Stimulated activated CD4-positive, alpha-beta T cell treated with anti-CD3 and anti-CD28 coated beads, Interleukin-4, amount 100 ng/mL, for 24 hours (primary cell): Measurements from ENCODE around the gene B4GALNT1.
"Not testable (repeated sequence)": the region's sequence is repeated elsewhere in the genome, so short reads cannot be mapped to it uniquely, and the experiment has no call there.

Experiments used
- DNase-seq: peaks from one replicate; pipeline ENCODE4 v3.0.0-alpha.2; 2020

The B4GALNT1 gene

DNA sequence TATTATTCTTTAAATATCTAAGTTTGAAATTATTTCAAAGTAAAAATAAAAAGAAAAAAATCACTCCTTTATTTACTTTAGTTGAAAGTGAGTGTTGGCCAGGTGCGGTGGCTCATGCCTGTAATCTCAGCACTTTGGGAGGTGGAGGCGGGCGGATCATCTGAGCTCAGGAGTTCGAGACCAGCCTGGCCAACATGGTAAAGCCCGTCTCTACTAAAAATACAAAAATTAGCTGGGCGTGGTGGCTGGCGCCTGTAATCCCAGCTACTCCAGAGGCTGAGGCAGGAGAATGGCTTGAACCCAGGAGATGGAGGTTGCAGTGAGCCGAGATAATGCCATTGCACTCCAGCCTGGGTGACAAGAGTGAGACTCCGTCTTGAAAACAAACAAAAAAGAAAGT is 3.7 kb upstream of the B4GALNT1 start:
- DNase-seq, result not testable (repeated sequence)

DNA sequence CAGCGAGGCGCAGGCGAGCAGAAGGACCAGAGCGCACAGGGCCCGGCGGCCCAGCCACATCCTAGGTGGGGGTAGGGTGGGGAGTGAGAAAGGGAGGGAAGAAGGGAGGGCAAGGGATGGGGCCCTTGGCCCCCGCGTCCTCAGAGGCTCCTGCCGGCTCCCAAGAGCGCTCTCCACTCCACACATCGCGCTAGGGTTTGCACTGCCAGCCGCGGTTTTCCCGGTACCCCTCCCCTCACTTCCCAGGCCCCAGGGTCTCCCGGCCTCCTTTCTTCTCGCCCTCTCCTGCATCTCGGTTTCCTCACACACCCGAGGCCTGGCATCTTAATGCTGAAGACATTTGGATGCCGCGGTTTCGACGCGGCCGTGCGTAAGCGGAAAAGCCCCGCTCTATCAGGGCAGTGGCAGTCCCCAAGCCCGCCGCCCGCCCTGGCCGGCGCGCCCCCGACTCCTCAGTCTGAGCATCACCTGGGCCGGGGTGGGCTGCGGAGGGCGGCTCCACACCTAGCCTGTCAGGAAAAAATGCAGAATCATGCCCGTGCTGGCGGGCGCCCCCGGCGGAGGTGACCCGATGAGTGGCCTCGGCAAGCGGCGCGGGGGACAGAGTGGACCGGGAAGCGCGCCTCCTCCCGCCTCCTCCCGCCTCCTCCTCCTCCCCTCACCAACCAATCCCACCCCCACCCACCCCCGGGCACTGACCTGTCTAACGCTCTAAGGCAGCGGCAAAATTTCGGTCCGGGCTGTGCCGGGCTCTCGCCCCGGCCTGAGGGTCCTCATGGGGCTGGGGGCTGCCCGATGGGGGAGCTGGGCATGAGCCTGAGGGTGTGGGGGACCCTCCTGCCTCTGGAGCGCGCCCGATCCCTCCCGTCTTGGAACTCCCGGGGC is 686 bp downstream of the B4GALNT1 start:
- DNase-seq, result peak; percentile 28

DNA sequence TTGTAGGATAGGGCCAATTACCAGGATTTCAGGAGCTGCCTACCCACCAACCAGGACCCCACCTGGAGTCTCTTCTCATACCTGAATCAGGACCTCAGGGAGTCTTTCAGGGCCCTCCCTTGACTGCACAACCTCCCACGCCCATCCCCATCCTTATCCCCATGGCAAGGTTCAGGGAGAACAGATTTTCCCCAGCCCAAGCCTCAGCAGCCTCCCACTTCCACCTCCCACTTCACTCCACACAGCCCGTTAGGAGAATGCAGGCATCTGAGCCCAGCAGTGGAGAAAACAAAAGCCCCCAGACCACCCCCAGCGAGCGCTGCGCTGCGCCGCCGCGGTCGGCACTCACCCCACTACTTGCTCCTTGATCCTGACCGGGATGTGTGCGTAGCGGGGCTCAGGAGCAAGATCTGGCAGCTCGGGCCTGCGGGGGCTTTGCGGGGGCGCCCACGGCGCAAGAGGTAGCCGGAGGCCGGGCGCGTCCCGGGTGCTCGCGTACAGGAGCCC is 1.4 kb downstream of the B4GALNT1 start:
- no peak for DNase-seq

DNA sequence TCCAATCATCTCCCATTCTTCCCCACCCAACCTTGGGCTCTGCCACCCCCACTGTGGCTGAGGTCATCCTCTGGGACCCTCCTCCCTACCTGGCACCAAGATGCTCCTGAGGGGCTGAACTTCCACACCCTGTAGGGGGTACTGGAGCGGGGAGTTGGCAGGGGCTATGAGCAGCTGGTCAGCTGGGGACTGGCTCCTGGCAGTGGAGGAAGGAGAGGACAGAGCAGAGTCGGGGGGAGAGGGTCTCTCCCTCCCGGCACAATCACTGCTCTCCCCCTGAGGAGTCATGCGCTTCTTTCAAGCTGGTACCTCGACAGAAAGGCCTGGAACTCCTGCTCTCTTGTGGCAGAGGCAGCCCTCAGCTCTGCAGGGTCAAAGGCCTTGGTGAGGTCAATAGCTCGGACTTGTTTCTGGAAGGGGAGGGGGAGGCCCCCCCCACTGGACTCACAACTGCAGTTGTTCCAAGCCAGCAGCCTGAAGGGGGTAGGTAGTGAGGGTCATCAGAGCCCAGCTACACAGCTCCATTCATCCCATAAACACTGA is 2.0 kb downstream of the B4GALNT1 start:
- DNase-seq, result no peak

DNA sequence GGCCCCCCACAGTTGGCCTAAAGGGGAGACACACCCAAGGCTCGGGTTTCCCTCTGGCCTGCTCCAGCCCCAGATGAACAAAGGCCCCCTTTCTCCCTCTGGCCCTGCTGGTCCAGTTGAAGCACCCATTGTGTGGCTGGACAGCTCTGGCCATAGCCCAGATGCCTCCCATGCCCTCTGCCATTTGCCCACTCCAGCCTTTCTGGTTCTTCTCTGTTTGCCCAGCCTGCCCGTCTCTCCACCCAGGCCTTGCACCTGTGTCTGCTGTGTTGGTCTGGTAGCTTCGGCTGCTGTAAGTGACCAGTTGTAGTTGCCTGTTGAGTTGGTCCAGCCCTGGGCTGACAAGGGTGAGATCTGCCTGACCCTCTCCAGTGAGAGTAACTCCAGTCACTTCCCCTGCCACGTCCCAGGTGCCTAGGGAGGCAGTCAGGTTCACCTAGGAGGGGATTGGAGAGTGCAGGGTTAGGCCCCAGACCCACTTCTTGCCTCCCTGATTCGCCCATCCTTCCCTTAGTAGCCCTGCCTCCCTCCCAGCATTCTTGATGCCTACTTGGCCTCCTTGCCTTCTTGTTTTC is 3.0 kb downstream of the B4GALNT1 start:
- DNase-seq, result no peak

DNA sequence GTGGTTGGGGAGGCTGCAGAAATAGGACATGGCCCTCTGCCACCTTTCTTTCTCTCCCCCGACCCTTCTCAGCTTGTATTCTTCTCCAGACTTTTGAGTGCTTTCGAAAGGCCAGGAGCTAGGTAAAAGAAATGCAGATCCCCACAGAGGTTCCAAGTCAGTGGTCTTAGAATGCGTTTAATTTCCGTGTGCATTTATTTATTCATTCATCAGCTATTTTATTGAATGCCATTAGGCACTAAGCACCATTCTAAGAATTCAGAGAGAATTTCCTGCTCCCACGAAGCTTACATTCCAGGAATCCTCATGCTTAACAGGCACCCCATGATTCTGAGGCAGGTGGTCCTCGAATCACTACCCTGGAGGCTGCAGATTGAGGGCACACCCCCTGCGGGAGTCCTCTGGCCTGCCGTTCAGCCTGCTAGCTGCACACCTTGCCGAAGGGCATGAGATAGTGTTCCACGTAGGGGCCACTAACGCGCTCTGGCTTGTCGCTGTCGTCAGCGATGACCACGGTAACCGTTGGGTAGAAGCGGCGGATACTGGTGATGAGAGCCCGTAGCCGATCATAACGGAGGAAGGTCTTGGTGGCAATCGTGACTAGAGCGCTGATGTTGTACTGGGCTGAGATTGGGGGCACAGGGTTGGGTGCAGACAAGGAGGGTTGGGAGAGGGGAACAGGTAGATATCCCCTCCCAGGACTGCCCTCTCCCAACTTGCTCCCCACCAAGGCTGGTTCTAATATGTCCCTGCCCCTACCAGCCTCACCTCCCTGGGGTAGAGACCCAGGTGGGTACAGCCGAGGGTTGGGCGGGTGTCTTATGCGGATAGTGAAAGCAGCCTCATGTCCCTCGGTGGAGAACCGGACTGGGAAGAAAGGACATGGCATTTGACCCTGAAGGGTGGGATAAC is 4.5 kb downstream of the B4GALNT1 start:
- DNase-seq, result no peak

DNA sequence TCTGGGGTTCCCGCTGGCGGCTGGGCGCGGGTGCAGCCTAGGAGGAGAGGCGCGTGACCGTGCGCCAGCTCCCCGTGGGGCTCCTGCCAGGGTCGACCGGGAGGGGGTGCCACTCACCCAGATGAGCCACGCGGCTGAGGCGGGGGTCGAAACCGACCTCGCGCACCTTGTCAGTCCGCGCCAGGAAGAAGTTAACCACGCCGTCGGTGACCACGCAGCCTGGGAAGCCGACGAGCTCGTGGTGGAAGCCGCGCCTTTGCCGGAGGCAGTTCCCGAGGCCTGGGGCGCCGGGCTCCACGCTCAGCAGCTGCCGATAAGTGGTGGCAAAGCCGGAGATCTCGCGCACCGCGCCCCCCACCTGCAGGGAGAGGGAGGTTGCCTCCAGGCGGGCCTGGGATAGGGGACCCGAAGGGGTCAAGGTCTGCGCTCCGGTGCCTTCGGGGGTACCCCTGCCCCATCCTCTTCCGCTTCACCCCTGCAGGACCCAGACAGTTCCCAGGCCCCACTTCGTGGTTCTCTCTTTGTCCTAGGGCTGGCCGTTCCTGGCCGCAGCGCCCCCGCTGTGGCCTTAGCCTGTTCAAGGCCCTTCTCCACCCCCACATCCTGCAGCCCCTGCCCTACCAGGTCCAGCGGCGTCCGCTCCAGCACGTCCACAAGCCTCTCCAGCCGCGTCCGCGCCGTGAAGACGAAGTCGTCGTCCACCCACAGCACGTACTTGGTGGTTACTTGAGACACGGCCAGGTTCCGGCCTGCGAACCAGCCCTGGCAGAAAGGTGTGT is 5.3 kb downstream of the B4GALNT1 start:
- DNase-seq, result no peak

DNA sequence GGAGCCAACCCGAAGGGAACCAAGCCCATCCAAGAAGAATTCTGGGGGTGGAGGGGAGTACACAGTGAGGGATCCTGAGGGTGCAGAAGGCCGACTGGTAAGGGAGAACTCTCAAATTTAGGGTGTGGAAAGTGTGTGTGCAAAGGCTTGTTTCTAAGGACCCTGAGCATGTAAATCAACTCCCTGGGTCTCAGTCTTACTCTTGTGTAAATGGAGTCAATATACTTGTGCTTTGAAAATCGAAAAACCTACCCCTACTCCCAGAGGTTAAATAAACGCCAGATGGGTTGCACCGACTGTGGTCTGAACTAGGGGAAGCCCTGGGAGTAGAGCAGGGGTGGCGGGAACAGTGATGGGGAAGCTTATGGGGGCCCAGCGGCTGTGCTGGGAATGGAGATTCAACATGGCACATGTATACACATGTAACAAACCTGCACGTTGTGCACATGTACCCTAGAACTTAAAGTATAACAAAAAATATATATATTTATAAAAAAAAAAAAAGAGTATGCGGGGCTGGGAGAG is 6.0 kb downstream of the B4GALNT1 start:
- no peak for DNase-seq

DNA sequence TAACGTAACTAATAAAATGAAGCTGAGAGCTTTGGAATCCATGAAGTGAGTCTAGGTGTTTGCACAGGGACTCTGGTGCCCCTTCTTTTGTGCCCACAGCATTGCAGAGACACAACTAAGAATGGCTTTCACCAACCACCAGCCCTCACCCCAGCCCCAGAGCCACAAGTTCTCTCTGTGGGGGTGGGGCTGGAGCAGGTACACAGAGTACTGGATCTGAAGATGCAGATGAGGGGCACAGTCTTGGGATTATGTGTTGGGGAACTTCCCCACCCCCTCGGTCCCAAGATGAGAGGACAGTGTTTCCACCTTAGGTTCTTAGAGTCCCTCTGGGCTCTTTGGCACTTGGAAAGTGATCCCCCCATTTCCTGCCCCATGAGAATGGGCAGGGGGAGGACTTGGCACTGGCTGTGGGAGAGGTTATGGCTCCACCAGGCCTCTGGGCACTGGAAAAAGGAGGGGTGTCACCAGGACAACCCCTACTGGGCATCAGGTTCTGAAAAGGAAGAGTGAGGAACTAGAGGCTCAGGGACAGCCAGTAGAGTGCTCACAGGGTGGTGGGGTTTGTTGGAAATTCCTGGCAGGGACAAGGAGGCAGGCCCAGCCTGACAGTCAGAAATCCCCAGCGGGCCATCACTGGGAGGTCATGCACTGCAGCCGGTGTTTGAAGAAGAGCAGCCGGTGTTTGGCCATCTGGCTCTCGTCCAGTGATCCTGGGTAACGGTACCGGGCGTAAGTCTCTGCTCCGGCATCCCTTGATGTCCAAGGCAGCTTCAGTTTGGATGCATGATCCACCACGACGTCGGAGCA is 6.7 kb downstream of the B4GALNT1 start:
- DNase-seq, result no peak

DNA sequence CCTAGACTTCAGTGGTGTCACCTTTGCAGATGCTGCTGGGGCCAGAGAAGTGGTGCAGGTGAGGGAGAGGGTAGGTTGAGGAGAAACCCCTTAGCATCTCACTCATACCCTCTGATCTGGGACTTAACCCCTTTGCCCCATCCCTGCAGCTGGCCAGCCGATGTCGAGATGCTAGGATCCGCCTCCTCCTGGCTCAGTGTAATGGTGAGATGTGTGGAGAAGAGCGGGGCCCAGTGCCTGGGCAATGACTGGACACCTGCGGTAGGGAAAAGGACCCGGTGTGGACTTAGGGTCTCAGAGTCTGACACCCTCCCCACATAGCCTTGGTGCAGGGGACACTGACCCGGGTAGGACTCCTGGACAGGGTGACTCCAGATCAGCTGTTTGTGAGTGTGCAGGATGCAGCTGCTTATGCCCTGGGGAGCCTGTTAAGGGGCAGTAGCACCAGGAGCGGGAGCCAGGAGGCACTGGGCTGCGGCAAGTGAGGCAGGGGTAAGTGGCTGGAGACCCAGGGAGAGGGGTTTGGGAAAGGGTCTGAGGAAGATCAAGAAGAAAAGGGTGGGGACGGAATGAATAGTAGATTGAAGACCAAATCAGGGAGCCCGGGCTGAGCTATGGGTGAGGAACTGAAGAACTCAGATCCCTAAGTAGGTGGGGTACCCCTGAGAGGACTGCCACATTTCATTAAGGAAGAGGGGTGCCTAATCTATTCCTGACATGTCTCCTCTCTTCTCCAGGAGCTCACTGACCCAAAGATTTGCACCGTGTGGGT is 7.6 kb downstream of the B4GALNT1 start:
- DNase-seq, result no peak

DNA sequence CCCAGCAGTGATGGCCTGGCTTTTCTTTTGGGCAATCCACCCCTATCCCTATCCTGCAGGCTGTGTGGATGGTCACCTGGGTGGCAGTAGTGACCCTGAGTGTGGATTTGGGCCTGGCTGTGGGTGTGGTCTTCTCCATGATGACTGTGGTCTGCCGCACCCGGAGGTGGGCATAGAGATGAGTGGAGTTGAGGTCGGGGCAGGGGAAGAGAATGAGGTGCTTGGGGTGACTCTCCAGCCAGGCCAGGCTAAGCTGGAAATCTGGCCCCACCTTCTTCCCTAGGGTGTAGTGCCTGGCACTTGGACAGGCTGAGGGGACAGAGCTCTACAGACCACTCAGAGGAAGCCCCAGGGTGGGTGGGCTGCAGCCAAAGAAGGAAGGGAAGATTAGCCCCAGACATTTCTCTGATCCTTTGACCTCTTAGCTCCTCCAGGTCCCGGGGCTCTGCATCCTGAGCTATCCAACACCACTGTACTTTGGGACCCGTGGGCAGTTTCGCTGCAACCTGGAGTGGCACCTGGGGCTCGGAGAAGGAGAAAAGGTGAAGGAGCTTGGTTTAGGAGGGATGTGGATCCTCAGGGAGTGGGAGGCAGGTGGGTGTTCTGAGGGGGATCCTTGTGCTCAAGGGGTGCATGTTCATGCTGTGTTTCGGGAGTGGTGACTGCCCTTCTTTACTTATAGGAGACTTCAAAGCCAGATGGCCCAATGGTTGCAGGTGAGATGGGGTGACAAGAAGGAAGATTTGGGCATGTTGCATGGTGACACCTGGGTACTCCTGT is 8.4 kb downstream of the B4GALNT1 start:
- DNase-seq, result no peak

DNA sequence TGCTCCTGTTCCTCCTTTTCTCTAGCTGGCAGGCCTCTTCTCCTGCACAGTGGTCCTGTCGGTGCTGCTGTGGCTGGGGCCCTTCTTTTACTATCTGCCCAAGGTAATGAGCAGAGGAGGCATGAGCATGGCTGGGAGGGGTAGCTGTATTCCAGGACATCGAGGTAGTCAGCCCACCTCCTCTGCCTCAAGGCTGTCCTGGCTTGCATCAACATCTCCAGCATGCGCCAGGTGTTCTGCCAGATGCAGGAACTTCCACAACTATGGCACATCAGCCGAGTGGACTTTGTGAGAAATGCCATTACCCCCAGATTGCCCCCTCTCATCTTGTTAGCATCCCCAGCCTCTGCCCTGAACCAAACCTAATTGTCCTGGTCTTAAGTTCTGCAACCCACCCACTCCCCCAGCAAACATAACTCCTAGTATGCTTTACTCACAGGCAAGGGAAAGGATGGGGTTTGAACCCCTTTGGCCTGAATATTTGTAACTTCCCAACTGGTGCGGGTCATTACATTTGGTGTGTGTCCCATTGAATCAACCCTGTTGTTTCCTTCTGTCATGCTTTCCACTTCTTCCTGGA is 9.1 kb downstream of the B4GALNT1 start:
- no peak for DNase-seq

DNA sequence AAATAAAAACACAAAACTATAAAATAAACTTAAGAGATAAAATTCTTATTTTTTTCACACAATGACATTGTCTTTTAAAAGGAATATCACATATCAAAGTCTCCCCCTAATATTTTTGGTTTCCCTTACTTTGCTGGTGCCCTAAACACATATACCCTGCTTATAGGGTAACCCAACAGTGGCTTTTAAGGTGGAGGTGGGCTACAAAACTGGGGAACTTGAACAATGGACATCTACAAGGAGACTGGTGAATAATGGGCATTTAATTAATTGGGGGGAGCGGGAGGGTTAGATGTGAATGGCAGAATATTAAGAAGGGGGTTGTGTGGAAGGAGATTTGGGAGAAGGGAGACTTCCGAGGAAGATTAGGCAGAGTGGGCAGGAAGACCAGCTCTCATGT is 9.6 kb downstream of the B4GALNT1 start:
- DNase-seq, result no peak

DNA sequence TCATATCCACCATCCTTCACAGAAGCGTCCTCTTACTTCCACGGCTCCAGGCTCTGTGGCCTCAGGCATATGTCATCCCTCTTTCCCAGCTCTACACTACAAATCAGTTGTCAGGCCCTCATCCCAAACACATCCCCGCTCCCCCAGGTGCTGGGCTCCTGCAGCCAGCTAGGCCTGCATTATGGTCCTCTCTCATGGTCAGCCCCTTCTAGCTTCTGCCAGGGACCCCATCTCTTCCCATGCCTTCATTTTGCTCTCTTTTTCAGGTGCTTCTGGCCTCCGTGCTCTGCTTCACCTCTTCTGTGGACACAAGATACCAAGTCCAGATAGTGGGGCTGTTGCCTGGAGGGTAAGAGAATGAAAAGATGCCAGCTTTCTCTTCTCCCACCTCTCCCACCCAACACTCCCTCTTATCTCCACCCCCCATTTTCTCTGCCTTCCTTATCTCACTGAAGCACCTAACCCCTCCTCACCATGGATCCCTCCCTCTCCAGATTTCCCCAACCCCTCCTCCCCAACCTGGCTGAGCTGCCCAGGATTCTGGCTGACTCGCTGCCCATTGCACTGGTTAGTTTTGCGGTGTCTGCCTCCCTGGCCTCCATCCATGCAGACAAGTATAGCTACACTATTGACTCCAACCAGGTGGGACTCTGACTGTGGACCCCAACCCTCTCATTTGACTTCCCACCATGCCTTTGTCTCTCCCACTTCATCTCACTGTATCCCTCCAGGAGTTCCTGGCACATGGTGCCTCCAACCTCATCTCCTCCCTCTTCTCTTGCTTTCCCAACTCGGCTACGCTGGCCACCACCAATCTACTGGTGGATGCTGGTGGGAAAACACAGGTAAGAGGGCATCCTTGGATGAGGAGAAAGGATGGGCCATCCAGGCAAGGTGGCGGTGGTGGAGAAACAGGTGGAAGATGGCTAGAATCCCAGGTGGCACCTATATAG is 10.4 kb downstream of the B4GALNT1 start:
- DNase-seq, result no peak

DNA sequence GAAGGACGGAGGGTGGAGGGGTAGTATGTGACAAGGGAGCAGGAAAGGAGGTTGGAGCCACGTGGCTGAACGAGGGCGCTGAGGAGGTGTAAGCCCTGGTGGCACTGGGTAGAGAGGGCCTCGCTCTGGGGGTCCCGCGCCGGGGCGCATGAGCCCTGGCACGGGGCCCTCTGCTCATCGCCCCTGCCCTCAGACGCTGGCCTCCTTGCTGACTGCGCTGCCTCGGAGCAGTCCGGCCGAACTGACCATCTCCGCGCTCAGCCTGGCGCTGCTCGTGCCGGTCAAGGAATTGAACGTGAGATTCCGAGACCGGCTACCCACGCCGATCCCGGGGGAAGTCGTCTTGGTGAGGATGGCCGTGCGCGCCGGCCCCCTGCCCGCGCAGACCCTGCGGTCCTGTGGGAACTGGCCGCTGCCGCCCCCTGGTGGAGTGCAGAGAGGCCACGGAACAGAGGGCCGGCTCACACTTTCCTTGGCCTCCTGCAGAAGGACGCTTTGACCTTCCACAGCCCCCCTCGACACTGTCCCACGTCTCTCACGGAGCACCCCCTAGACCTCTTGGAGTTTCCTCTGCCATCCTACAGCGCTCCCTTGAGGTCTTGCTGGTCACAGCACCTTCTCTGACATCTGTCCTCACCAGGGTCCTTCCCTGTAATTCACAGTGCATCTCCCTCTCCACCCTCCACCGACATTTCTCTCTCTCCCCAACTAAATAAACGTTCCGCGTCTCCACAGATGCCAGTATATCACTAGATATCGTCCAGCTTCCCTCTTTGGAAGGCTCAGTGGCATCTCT is 11.3 kb downstream of the B4GALNT1 start:
- DNase-seq, result peak; percentile 70

DNA sequence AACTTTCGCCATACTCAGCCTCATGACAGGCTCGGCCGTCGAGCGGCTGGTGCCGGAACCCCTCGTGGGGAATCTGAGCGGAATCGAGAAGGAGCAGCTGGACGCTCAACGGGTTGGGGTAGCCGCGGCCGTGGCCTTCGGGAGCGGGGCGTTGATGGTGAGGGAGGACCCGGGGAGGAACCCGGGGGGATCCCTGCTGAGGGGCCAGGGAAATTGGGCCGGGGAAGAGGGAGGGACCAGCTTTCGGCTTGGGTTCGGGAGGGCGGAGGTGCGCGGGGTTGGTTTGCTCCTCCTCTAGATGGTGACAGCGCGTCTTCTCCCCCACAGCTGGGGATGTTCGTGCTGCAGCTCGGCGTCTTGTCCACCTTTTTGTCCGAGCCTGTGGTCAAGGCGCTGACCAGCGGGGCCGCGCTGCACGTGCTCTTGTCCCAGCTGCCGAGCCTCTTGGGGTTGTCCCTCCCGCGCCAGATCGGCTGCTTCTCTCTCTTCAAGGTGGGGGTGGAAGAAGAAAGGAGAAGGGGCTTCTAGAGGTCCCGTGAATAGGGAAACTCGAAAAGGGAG is 12.0 kb downstream of the B4GALNT1 start:
- DNase-seq, result no peak
